ENCODE measurements around the gene SNU13. TPM values are rescaled to one million over a fixed set of nuclear protein-coding genes. Genes with fewer than 3 reads are reported as not detected.
A peak's percentile ranks its signal among the peaks of the same experiment; 100 is the strongest.
"Not testable (repeated sequence)": the region's sequence is repeated elsewhere in the genome, so short reads cannot be mapped to it uniquely, and the experiment has no call there.

Gene SNU13
- total and polyA plus RNA-seq, 2 of the 4 experiments (the other 2 are of a cell fraction) = 122 to 185 TPM

GRCh38 chr22:41688365-41689211 is at the start of gene SNU13 (continued):
- no peak for TF ChIP-seq FOS (IDR thresholded peaks at IDR 0.05; ENCODE audit: low read depth, low read length)
- no peak for TF ChIP-seq SMC3 (IDR thresholded peaks at IDR 0.05; ENCODE audit: low read depth, low read length)
- TF ChIP-seq, protein P1, sequence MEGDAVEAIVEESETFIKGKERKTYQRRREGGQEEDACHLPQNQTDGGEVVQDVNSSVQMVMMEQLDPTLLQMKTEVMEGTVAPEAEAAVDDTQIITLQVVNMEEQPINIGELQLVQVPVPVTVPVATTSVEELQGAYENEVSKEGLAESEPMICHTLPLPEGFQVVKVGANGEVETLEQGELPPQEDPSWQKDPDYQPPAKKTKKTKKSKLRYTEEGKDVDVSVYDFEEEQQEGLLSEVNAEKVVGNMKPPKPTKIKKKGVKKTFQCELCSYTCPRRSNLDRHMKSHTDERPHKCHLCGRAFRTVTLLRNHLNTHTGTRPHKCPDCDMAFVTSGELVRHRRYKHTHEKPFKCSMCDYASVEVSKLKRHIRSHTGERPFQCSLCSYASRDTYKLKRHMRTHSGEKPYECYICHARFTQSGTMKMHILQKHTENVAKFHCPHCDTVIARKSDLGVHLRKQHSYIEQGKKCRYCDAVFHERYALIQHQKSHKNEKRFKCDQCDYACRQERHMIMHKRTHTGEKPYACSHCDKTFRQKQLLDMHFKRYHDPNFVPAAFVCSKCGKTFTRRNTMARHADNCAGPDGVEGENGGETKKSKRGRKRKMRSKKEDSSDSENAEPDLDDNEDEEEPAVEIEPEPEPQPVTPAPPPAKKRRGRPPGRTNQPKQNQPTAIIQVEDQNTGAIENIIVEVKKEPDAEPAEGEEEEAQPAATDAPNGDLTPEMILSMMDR (conservative IDR thresholded peaks at IDR 0.05; ENCODE audit: low read depth, low read length) = peak; percentile 4; the same call in 1 of the 2 replicates

DNA sequence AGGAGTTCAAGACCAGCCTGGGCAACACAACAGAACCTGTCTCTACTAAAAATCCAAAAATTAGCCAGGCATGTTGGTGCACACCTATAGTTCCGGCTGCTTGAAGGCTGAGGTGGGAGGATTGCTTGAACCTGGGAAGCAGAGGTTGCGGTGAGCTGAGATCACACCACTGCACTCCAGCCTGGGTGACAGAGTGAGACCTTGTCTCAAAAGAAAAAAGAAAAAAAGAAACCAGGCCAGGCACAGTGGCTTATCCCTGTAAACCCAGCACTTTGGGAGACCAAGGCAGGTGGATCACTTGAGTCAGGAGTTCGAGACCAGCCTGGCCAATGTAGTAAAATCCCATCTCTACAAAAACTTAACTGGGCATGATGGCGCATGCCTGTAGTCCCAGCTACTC is 44.6 kb upstream of the SNU13 start:
- H4K20me1 ChIP-seq (ENCODE audit: insufficient read depth, low read length); H4K8ac ChIP-seq (ENCODE audit: low read depth in 2 of 2, low read length in 2 of 2); in situ Hi-C loops (cut with MboI; ENCODE audit: low sequenced_read_pairs); H3K18ac ChIP-seq (ENCODE audit: low read depth, low read length); H2AK9ac ChIP-seq (replicated peaks; ENCODE audit: low read depth, low read length, poor library complexity); H3K4me3 ChIP-seq (ENCODE audit: insufficient read depth, low read depth, low read length); H3K79me1 ChIP-seq (ENCODE audit: low read depth in 1 of 2, low read length in 2 of 2); DNase-seq; POLR2A ChIA-PET (ENCODE audit: unreplicated experiment); ATAC-seq (ENCODE audit: low read depth); H3K56ac ChIP-seq (ENCODE audit: extremely low read depth, insufficient read depth, low read length); H2BK5ac ChIP-seq (ENCODE audit: low read depth, low read length, poor library complexity, severe bottlenecking); H3K23ac ChIP-seq (ENCODE audit: low read depth, low read length); H3K4me1 ChIP-seq (ENCODE audit: control insufficient read depth, insufficient read depth, low read length); H3K4ac ChIP-seq (ENCODE audit: low read depth, low read length); H3K9me3 ChIP-seq (ENCODE audit: control insufficient read depth, insufficient read depth, low read length); H3K36me3 ChIP-seq (ENCODE audit: control insufficient read depth, insufficient read depth, low read length); dilution Hi-C loops (cut with HindIII; ENCODE audit: low sequenced_read_pairs, unreplicated experiment); H2AK5ac ChIP-seq (ENCODE audit: low read depth, low read length); H2BK20ac ChIP-seq (ENCODE audit: low read depth, low read length); H3K27ac ChIP-seq (ENCODE audit: insufficient read depth, low read length); H3K4me2 ChIP-seq (ENCODE audit: low read depth, low read length); intact Hi-C loops (cut with micrococcal nuclease); H2AFZ ChIP-seq (replicated peaks; ENCODE audit: low read length, poor library complexity); H2BK120ac ChIP-seq (ENCODE audit: low read depth, low read length); H3K27me3 ChIP-seq (ENCODE audit: control insufficient read depth, insufficient read depth, low read length); H4K5ac ChIP-seq (ENCODE audit: low read depth, low read length); H4K91ac ChIP-seq (ENCODE audit: insufficient read depth, low read depth, low read length); H2BK15ac ChIP-seq (ENCODE audit: low read depth, low read length); H3K9me1 ChIP-seq (ENCODE audit: insufficient read depth, low read length); CTCF ChIA-PET; H3K9ac ChIP-seq (ENCODE audit: low read depth, low read length); H3K14ac ChIP-seq (replicated peaks; ENCODE audit: low read depth, low read length); BruUV-seq (replicated peaks): not testable (repeated sequence)
- WGBS, 2 experiments (ENCODE audit: extremely low coverage in 2 of 2, insufficient read length in 1 of 2) = 100% methylated on average over 1 of the region's 4 CpGs; no CpG with 5 or more reads in 1 of the 2 experiments

All from IMR-90 (cell line).